Stimulated activated naive CD8-positive, alpha-beta T cell treated with anti-CD3 and anti-CD28 coated beads, Interleukin-15, Interleukin-2, amounts not matched to agents 100 ng/mL and 50 ng/mL, for 24 hours (primary cell): ENCODE measurements around the gene CAMK1.

Experiments
- H3K27ac Mint-ChIP-seq: one replicate; pipeline ENCODE4 v1.8.0; 2021; ENCODE audit warnings: mild to moderate bottlenecking, mixed read lengths
- H3K27me3 Mint-ChIP-seq: one replicate; pipeline ENCODE4 v1.8.0; 2021; ENCODE audit warnings: mixed read lengths
- H3K36me3 Mint-ChIP-seq: one replicate; pipeline ENCODE4 v1.8.0; 2021; ENCODE audit warnings: low read depth, mixed read lengths
- H3K4me1 Mint-ChIP-seq: one replicate; pipeline ENCODE4 v1.8.0; 2021; ENCODE audit warnings: low read depth, mixed read lengths
- H3K4me3 Mint-ChIP-seq: one replicate; pipeline ENCODE4 v1.8.0; 2021; ENCODE audit warnings: mild to moderate bottlenecking, mixed read lengths
- H3K9me3 Mint-ChIP-seq: one replicate; pipeline ENCODE4 v1.8.0; 2021; ENCODE audit warnings: mixed read lengths

Gene CAMK1

DNA sequence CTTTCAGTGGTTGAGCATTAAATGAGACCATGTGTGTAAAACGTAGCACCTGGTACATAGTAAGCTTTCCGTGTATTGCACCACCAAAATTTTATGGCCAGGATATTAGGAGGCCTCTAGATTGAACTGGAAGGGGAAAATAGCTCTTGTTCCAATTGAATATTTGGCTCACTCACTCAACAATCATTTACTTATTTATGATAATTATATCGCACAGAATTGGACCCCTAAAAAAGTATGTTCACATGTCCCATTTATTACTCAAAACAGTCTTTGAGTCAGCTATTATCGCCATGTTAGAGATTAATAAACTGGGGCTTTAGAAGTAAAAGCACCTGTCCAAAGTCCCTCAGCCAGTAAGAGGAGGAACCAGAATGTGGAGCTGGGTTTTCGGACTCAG is 35.2 kb upstream of the CAMK1 start:
- Mint-ChIP-seq H3K4me1 (peaks cover 30% of the 10 kb centered on the region), H3K36me3 (peaks cover 57% of the 10 kb centered on the region), H3K9me3 (no peaks in the 10 kb centered on the region)

GRCh38 chr3:9803494-9803893 is 33.7 kb upstream of the CAMK1 start:
- peaks cover 17% of the 10 kb centered on the region for H3K4me1 Mint-ChIP-seq
- H3K27me3 Mint-ChIP-seq, result no peaks in the 10 kb centered on the region
- no peak overlapping the region for H3K4me3 Mint-ChIP-seq
- peaks cover 69% of the 10 kb centered on the region for H3K36me3 Mint-ChIP-seq
- no peaks in the 10 kb centered on the region for H3K9me3 Mint-ChIP-seq
- H3K27ac Mint-ChIP-seq, result peak overlapping the region; percentile 57

More for the DNA sequence above, 35.2 kb upstream of the CAMK1 start:
- no peak overlapping the region for H3K27ac Mint-ChIP-seq
- no peak overlapping the region for H3K4me3 Mint-ChIP-seq
- H3K27me3 Mint-ChIP-seq, result no peaks in the 10 kb centered on the region

DNA sequence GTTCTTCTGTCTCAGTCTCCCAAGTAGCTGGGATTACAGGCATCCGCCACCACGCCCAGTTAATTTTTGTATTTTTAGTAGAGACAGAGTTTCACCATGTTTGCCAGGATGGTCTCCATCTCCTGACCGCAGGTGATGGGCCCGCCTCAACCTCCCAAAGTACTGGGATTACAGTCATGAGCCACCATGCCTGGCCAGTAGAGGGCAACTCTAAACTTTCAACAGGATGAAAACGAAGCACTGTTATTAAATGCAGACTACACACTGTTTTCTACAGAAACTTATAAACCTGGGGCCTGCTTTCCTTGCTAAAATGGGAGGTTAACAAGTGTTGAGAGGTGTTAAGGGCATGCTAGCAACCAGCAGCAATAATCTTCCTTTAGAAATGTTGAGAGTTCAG is 30.8 kb upstream of the CAMK1 start:
- no peaks in the 10 kb centered on the region for H3K27me3 Mint-ChIP-seq
- H3K4me3 Mint-ChIP-seq, result no peak overlapping the region
- H3K9me3 Mint-ChIP-seq, result no peaks in the 10 kb centered on the region
- H3K27ac Mint-ChIP-seq, result no peak overlapping the region
- peaks cover 21% of the 10 kb centered on the region for H3K4me1 Mint-ChIP-seq
- H3K36me3 Mint-ChIP-seq, result peaks cover 76% of the 10 kb centered on the region

GRCh38 chr3:9797196-9797945 is 27.6 kb upstream of the CAMK1 start:
- H3K36me3 Mint-ChIP-seq, result peaks cover 66% of the 10 kb centered on the region
- H3K4me1 Mint-ChIP-seq, result peaks cover 36% of the 10 kb centered on the region
- no peak overlapping the region for H3K27ac Mint-ChIP-seq
- no peak overlapping the region for H3K4me3 Mint-ChIP-seq
- H3K27me3 Mint-ChIP-seq, result no peaks in the 10 kb centered on the region
- H3K9me3 Mint-ChIP-seq, result no peaks in the 10 kb centered on the region

DNA sequence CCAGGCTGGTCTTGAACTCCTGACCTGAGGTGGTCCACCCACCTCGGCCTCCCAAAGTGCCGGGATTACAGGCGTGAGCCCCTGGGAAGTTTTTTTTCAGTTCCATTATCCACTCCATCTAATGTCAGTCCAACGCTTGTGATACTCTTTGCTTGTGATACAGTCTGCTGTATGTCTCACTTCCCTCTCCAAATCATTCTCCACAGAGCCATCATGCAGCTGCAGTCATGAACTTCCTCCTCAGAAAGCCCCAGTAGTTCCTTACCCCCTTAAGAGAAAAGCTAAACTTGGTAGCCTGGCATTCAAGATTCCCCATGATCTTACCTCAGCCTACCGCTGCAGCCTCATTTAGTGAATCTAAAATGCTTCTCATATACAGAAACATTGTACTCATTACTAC is 25.5 kb upstream of the CAMK1 start:
- peak overlapping the region; percentile 83 for H3K27ac Mint-ChIP-seq
- no peaks in the 10 kb centered on the region for H3K9me3 Mint-ChIP-seq
- H3K36me3 Mint-ChIP-seq, result peaks cover 62% of the 10 kb centered on the region
- H3K4me1 Mint-ChIP-seq, result peaks cover 56% of the 10 kb centered on the region
- no peaks in the 10 kb centered on the region for H3K27me3 Mint-ChIP-seq
- H3K4me3 Mint-ChIP-seq, result peak overlapping the region; percentile 66

- H3K4me3 Mint-ChIP-seq, result peak overlapping the region; percentile 97
- peaks cover 62% of the 10 kb centered on the region for H3K36me3 Mint-ChIP-seq
- peak overlapping the region; percentile 87 for H3K27ac Mint-ChIP-seq
- H3K4me1 Mint-ChIP-seq, result peaks cover 62% of the 10 kb centered on the region
- no peaks in the 10 kb centered on the region for H3K27me3 Mint-ChIP-seq
- H3K9me3 Mint-ChIP-seq, result no peaks in the 10 kb centered on the region
Measured at GRCh38 chr3:9794400-9794799, 24.7 kb upstream of the CAMK1 start.

DNA sequence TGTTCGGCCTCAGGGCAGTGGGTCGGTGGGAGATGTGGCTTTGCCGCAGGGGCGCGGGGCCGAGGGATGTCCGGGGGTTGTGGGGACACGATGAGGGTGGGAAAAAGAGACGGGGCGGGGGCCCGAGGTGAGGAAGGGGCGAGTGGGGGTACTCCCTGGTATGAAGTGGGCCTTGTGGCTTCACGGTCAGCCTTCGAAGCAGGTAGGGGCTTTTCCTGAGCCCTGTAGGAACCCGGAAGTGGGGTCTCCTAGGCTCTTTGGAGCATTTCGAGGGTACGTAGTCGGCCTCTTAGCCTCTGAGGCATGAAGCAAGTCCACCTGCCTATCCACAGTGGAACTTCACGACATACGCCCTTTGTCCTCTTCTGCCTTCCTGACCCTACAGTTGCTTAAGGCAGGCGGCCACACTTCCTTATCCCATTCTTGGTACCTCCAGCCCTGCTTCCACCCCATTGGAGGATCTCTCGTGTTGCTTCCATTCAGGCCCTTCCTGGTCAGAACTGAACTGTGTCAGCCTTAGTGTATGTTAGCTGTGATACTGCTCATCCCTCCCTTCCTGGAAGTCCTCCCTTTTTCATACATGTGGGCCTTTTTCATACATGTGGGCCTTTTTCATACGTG is 23.5 kb upstream of the CAMK1 start:
- H3K27me3 Mint-ChIP-seq, result no peaks in the 10 kb centered on the region
- H3K4me3 Mint-ChIP-seq, result peak overlapping the region; percentile 97
- H3K4me1 Mint-ChIP-seq, result peaks cover 69% of the 10 kb centered on the region
- peaks cover 59% of the 10 kb centered on the region for H3K36me3 Mint-ChIP-seq
- no peaks in the 10 kb centered on the region for H3K9me3 Mint-ChIP-seq
- peak overlapping the region; percentile 100 for H3K27ac Mint-ChIP-seq

DNA sequence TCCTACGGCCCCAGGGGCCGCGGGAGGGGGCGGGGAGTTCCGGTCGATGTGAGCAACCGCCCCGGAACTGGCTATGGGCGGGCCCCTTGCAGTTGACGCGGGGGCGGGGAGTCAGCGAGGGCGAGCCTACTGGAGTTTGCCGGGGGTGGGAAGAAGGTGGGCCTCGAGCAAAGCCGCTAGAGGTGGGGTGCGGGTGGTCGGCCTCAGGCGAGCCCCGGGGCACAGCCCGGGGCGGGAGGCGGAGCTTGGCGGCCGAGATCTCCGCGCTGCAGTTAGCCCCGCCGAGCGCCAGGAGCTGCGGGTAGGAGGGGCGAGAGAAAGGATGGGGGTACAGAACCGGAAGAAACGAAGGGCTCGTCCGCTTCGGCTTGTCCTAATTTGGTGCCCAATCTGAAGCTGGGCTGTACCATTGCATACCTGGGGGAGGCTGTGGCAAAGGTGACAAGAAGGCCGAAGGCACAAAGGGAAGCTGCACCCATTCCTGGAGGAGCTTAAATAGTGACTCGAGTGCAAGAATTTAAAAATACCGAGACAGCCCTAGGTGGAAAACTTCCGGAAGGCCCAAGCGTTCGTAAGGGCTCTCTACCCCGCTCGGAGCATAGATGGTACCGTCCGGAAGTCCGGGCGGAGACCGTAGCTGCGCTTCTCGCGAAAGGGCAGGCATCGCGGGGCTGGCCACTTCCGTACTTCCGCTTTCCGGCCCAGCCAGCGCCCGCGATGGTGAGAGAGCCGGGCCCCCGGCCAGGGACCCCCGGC is 22.8 kb upstream of the CAMK1 start, which contains the start of the genes ARPC4 and TADA3:
ARPC4 (plus strand) TSS at position 678 of the 756 bp plus-strand sequence; CDS start at position 718, 40 bp downstream.
TADA3 (minus strand) TSS at position 69 of the 756 bp plus-strand sequence. CDS start 1,007 bp downstream, outside the sequence.
- peak within 1 kb of the TSS; percentile 100 for H3K27ac Mint-ChIP-seq

GRCh38 chr3:9791790-9792404 is 22.1 kb upstream of the CAMK1 start:
- Mint-ChIP-seq H3K4me1 (peaks cover 73% of the 10 kb centered on the region), H3K36me3 (peaks cover 54% of the 10 kb centered on the region), H3K27me3 (no peaks in the 10 kb centered on the region), H3K27ac (peak overlapping the region; percentile 100), H3K4me3 (peak overlapping the region; percentile 97), H3K9me3 (no peaks in the 10 kb centered on the region)

More for the DNA sequence above, 22.8 kb upstream of the CAMK1 start, which contains the start of the genes ARPC4 and TADA3:
- Mint-ChIP-seq H3K4me1 (peaks cover 71% of the 10 kb centered on the region), H3K9me3 (no peaks in the 10 kb centered on the region), H3K27me3 (no peaks in the 10 kb centered on the region), H3K4me3 (peak within 1 kb of the TSS; percentile 97), H3K36me3 (peaks cover 56% of the 10 kb centered on the region)

DNA sequence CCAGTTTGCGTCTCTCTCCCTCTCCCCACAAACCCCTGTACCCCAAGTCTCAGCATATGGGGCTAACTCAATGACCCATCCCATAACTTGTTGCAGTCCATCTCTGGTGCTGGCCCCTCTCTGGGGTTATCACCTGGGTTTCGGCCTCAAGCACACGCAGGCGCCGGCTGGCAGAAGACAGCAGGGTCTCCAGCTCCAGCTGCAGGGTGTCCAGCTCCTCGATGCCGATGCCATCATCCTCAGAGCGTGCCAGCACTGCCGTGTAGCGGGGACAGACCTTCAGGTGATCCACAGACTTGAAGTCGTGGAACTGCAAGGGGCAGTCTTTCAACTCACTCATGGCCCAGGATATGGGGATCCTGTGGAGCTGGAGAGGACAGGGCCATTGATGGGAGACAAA is 21.4 kb upstream of the CAMK1 start:
- Mint-ChIP-seq H3K27ac (peak overlapping the region; percentile 51), H3K9me3 (no peaks in the 10 kb centered on the region), H3K4me3 (peak overlapping the region; percentile 97), H3K27me3 (no peaks in the 10 kb centered on the region), H3K36me3 (peaks cover 59% of the 10 kb centered on the region), H3K4me1 (peaks cover 77% of the 10 kb centered on the region)

GRCh38 chr3:9787714-9788113 is 18.0 kb upstream of the CAMK1 start:
- Mint-ChIP-seq H3K27me3 (no peaks in the 10 kb centered on the region), H3K4me1 (peaks cover 53% of the 10 kb centered on the region), H3K4me3 (peak overlapping the region; percentile 11)

GRCh38 chr3:9786825-9787669 is 17.3 kb upstream of the CAMK1 start:
- Mint-ChIP-seq H3K36me3 (peaks cover 64% of the 10 kb centered on the region), H3K27me3 (no peaks in the 10 kb centered on the region), H3K9me3 (no peaks in the 10 kb centered on the region), H3K27ac (peak overlapping the region; percentile 87), H3K4me3 (no peak overlapping the region), H3K4me1 (peaks cover 56% of the 10 kb centered on the region)

More at GRCh38 chr3:9787714-9788113, 18.0 kb upstream of the CAMK1 start:
- H3K27ac Mint-ChIP-seq, result peak overlapping the region; percentile 87
- H3K36me3 Mint-ChIP-seq, result peaks cover 58% of the 10 kb centered on the region
- no peaks in the 10 kb centered on the region for H3K9me3 Mint-ChIP-seq

DNA sequence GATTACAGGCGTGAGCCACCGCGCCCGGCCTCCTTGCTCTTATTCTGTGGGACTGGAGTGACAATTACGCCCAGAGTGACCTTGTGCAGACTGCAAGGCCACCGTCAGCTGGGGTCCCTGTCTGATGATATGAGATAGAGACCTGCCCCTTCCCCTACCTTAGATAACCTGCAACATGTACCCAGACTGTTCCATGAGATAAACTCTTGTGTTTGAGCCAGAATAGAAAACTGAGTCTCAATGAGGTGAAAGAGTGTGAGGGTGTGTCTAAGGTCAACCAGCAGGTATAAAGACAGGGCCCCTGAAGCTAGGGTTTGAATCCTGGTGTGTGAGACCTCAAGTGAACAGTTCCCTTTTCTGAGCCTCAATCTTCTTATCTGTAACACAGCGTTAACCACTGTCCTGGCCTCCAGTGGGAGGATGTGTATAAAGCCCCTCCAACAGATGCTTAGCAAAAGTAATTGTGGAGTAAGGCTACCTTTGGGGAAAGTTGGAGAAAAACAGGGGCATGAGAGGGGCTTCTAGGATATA is 16.5 kb upstream of the CAMK1 start:
- H3K36me3 Mint-ChIP-seq, result peaks cover 69% of the 10 kb centered on the region
- no peak overlapping the region for H3K27ac Mint-ChIP-seq

More for the DNA sequence above, 16.5 kb upstream of the CAMK1 start:
- Mint-ChIP-seq H3K4me3 (no peak overlapping the region), H3K4me1 (peaks cover 53% of the 10 kb centered on the region), H3K27me3 (no peaks in the 10 kb centered on the region), H3K9me3 (no peaks in the 10 kb centered on the region)
